ENCODE results near the gene ZDHHC14.

Gene ZDHHC14

DNA sequence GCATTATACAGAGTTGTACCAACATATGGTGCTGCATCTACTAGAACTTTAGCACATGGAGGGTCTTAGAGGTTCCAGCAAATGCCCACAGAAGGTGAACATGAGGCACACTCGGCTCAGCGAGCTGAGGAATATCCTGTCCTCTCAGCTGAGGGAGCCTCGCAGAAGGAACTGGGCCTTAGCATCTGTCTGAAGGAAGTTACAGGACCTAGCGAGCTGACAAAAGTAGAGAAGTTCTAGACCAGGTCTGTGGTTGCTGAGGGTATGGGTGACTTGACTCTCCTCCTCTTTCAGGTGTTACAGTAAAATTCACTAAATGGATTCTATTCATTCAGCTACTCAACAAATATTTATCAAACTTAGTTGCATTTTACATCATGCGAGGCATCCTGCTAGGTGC is 157.2 kb downstream of the ZDHHC14 start:
- DNase-seq (ENCODE audit: low spot score), result no peak
- TF ChIP-seq, protein P1, sequence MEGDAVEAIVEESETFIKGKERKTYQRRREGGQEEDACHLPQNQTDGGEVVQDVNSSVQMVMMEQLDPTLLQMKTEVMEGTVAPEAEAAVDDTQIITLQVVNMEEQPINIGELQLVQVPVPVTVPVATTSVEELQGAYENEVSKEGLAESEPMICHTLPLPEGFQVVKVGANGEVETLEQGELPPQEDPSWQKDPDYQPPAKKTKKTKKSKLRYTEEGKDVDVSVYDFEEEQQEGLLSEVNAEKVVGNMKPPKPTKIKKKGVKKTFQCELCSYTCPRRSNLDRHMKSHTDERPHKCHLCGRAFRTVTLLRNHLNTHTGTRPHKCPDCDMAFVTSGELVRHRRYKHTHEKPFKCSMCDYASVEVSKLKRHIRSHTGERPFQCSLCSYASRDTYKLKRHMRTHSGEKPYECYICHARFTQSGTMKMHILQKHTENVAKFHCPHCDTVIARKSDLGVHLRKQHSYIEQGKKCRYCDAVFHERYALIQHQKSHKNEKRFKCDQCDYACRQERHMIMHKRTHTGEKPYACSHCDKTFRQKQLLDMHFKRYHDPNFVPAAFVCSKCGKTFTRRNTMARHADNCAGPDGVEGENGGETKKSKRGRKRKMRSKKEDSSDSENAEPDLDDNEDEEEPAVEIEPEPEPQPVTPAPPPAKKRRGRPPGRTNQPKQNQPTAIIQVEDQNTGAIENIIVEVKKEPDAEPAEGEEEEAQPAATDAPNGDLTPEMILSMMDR (IDR thresholded peaks at IDR 0.05; ENCODE audit: extremely low read depth, missing control alignments), result no peak

DNA sequence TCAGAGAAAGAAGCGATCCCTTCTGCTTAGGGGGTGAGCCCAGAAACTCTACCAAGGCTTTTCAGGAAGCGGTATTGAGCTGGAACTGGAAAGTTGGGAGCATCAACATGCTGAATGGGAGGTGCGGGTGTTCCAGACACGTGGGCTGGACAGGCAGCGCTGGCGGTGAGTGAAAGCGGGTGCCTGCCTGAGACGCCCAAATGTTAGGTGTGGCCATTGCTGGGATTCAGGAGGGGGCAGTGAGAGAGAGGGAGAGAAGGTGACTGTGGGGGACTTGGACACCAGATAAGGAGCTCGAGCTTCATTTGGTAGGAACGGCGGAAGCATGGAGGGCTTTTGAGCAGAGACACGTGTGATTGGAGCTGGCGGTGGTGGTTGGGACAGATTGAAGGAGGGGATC is 157.7 kb downstream of the ZDHHC14 start:
- no peak for DNase-seq (ENCODE audit: low spot score)
- TF ChIP-seq, protein P1 (IDR thresholded peaks at IDR 0.05; ENCODE audit: extremely low read depth, missing control alignments), result no peak

DNA sequence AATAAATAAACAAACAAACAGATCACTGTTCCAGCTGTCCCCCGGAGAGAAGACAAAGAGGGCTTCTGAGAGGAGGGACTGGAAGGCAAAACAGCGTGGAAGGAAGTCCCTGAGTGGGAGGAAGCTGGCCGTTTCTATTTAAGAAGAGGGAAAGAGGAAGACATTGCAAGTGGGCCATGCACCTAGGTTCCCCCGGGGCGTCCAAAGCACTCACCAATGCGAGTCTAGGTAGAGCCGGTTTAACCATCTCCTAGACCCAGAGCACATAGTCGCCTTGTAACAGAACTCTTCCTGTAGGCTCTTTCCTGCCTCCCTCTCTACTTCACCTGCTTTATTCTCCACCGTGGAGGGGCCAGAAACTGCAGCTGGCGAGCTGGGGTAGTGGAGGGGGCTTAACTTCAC is 158.4 kb downstream of the ZDHHC14 start:
- TF ChIP-seq, protein P1 (IDR thresholded peaks at IDR 0.05; ENCODE audit: extremely low read depth, missing control alignments), result no peak

GRCh38 chr6:157539900-157540752 is 159.1 kb downstream of the ZDHHC14 start:
- TF ChIP-seq, protein P1 (IDR thresholded peaks at IDR 0.05; ENCODE audit: extremely low read depth, missing control alignments), result no peak
- no peak for DNase-seq (ENCODE audit: low spot score)

More for the DNA sequence above, 158.4 kb downstream of the ZDHHC14 start:
- no peak for DNase-seq (ENCODE audit: low spot score)

DNA sequence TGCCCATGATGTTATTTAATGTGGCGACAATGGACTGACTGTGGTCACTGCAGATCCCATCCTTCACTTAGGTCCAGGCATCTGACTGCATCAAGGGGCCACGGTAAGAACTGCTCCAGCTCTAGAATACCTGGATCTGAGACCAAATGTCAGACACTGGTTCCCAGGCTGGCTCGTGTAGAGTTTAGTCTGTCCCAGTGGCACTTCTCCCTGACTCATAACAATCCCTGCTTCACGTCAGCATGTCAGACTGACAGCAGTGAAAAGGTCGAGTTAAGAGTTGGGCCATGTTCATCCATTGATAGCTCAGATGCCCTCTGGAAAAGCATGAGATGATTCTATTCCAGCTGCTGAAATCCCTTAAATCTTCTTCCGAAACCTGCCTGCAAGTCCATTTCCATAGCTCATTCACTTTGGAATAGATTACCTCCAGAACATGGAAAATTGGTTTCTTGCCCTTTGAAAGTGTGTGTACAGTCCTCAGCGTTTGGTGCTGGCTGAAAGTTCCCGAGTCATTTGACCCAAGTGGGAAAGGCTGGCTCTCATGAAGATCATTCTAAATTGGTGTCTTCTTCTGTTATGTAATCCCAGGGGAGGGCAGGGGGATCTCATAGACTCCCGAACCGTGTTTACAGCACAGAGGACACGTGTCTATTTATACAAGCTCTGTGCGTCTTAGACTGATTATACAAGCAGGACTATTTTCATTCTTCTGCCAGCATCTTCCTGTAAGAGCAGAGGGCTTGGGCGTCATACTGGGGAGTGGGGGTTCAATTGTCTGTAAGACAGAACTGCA is 160.8 kb downstream of the ZDHHC14 start:
- no peak for DNase-seq (ENCODE audit: low spot score)
- TF ChIP-seq, protein P1 (IDR thresholded peaks at IDR 0.05; ENCODE audit: extremely low read depth, missing control alignments), result no peak

DNA sequence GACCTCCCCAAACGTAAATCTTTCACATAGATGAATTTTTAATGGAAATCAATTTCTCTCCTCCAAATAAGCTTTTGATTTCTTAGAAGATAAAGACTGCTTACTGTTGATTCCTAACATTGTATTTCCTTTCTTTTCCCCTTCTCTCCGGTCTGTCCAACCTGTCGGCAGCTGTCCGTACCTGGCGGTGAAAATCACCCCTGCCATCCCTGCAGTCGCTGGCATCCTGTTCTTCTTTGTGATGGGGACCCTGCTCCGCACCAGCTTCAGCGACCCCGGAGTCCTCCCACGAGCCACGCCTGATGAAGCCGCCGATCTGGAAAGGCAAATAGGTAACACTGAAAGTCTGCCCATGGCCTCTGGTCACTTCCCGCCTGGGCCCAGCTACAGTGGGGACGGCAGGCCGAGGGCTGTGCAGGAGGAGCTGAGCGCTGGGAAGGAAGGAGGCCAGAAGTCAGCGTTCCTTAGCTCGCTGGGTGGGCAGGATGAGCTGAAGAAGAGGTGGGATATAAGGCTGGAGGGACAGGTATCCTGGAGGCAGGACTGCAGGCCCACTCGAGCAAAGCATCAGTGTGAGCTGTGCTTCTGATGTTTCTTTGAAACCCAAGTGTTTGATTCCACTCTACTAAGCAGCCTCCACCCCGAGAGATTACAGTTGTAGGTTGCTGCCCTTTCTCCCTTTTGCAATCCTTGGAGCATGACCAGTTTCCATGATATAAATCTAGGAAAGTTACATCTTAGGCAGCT is 161.6 kb downstream of the ZDHHC14 start:
- no peak for DNase-seq (ENCODE audit: low spot score)
- TF ChIP-seq, protein P1 (IDR thresholded peaks at IDR 0.05; ENCODE audit: extremely low read depth, missing control alignments), result no peak
